Hematopoietic multipotent progenitor cell treated with erythropoietin and hydrocortisone succinate and interleukin-3 and kit ligand, for 8 days (in vitro differentiated cells): Measurements from ENCODE around the gene LIN7C.

ENCODE experiments used
- DNase-seq: peaks from one replicate; pipeline ENCODE4 v3.0.0-alpha.2; 2015

The LIN7C gene

DNA sequence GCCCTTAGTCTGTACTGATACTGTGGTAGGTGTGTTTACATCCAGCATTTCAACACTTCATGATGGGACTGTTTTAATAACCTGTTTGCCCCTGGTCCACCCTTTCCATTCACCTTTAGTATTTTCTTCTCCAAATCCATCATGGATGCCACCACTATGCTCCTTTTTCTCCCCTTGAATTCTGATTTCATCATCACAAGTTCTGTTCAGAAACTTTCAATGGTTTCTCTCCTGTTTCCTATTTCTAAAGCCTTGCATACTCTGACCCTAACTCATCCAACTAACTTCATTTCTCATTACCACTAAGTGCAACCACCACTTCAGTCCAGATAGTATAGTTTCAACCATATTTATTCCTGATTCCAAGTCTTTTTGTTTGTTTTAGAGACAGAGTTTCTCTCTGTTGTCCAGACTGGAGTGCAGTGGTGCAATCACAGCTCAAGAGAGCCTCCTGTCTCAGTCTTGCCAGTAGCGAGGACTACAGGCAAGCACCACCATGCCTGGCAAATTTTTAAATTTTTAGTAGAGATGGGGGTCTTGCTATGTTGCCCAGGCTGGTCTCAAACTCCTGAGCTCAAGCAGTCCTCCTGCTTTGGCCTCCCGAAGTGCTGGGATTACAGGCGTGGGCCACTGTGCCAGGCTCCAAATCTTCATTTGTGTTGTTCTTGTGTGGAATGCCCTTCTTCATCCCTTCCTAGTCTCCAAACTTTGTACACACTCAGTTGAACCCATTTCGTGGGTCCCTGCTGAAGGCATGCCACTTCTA, 1.2 kb upstream of the LIN7C start:
- peak; percentile 4 for DNase-seq

GRCh38 chr11:27505781-27506180, 788 bp downstream of the LIN7C start:
- DNase-seq: peak; percentile 7

GRCh38 chr11:27504205-27504604, 2.4 kb downstream of the LIN7C start:
- DNase-seq: no peak

DNA sequence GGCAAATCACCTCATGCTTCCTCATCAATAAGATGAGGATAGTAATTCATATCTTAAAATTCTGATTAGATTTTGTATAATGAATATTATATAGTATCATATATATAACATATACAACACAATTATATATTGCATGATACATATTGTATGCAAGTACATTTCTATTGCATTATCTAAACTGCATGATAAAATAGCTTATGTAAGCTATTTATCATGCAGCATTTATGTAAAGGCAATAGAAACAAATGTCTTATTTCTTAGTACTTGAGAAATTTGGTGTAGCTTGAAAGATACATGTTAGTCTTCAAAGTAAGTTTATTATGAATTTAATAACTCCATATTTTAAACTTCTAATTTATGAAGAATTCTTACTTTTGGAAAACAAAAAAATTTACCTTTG, 5.5 kb downstream of the LIN7C start:
- DNase-seq: no peak

DNA sequence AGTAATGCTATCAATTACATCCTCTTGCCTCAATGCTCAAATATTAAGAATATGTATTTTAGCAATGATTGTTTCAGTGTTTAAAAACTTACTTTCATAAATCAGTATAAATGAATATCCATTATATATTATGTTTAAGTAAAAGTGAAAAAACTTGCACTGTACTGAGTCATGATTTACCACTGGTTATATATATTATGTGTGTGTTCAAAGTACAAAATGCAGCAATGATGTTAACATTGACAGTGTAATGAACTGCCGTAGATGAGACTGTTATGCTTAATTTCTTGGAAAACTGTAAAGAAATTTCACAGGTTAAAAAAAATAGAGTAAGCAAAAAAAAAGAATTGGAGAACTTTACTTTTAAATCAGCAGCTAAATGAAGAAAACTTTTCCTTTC, 8.7 kb downstream of the LIN7C start:
- DNase-seq: no peak

- DNase-seq: peak; percentile 62
These were observed 9.2 kb downstream of the LIN7C start for GRCh38 chr11:27497284-27497866.

- DNase-seq: no peak
These were observed 10.1 kb downstream of the LIN7C start for GRCh38 chr11:27496461-27496860.

GRCh38 chr11:27495710-27496300, 10.8 kb downstream of the LIN7C start:
- no peak for DNase-seq

- no peak for DNase-seq
These were observed 17.5 kb downstream of the LIN7C start for GRCh38 chr11:27489092-27489491.

GRCh38 chr11:27487706-27488105, 18.9 kb downstream of the LIN7C start:
- DNase-seq: no peak

DNA sequence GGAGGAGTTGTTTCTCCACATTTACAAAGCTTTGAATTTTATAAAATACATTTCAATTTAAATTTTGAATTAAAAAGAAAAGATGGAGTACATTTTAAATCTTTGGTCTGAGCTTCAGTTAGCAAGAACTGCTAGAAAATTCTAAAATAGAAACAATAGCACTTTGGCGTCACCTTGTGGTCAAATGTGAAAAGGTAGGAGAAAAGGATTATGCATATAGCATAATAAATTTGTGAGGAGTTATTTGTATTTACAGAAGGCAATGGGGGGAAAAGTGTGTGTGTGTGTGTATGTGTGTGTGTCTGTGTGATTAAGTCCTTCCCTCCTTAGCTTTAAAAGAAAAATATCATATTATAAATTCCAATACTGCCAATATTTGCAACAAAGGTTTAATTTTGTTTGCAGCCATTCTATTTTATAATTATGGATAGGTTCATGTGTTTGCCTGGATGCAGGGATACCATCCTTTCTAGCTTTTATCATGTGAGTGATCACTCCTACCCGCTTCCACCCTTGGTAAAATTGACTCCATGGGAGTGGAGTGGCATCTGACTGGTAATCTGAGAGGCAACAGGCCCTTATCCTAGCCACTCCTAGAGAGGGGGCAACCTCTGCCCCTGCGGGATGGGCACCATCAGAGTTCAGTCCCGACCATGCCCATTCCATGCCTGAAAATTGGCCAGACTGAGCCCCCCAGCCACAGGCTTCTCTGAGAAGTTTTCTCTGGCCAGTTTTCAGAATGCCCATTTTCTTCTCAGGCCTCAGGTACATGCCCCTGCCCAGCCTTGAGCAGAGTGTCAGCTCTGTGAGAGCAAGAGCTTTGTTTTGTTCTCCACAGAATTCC, 20.4 kb downstream of the LIN7C start:
- peak; percentile 83 for DNase-seq

GRCh38 chr11:27482793-27483192, 23.8 kb downstream of the LIN7C start:
- no peak for DNase-seq

DNA sequence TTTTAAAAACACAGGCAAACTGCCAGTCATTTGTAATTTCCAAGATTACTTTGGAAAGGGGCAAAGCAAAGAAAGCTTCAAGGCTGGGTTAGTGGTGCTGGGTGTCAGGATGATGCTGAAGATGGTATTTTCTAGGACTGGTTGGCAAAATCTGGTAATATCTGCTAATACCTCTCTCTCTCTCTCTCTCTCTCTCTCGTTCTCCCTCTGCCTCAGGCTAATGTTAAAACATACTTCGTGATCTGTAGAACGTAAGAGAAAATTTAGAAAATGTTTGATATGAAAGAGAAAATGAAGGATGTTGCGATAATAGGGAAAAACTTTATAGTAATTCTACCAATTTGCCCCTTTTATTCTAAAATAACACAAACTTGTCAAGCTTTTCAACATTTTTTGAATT, 24.6 kb downstream of the LIN7C start:
- DNase-seq: no peak

DNA sequence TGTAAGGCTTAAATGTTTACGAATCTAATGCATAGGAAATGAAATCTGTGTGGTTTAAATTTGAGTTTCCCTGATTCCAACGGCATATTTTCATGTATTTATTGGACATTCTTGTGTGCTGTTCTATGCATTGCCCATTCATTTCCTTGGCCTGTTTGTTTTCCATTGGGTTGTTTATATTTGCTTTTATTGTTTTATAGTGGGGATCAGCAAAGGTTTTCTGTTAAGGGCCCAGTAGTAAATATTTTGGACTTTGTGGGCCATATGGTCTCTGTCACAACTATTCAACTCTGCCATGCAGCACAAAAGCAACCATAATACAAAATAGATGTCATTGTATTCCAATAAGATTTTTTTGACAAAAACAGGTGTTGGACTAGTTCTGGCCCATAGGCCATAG, 28.7 kb downstream of the LIN7C start:
- no peak for DNase-seq

GRCh38 chr11:27477243-27477642, 29.3 kb downstream of the LIN7C start:
- no peak for DNase-seq

GRCh38 chr11:27475622-27476021, 30.9 kb downstream of the LIN7C start:
- DNase-seq: no peak

GRCh38 chr11:27473017-27473406, 33.6 kb downstream of the LIN7C start:
- DNase-seq: no peak

DNA sequence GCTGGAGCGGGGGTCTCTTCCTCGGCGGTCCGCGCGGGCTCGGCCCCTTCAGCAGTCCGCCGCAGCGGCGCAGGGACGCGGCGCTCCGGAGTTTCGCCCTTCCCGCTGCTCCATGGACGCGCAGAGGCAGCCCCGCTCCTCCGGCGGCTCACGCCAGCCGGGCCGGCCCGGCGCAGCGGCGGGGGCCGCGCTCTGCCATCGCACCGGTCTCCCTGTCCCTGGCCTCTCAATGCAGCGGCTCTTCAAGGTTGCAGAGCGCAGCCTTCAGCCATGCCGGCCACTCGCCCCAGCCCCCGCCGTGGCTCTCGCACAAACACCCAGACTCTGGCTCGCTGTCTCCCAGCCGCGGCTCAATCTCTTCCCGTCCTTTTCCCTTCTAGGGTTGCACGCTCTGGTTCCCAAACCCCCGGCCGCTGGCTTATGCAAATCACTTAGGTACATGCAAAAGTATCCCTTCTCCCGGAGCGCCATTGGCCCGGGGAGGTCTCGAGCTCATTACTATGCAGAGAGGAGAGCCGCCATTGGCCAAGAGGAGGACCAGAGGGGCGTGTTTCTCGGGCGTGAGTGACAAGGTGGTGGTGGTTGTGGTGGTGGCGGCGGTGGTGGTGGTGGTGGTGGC, 34.1 kb downstream of the LIN7C start, which contains the start of gene LGR4:
LGR4 (minus strand) TSS at position 393 of the 619 bp plus-strand sequence. CDS start 488 bp downstream, outside the sequence.
- peak; percentile 93 for DNase-seq

DNA sequence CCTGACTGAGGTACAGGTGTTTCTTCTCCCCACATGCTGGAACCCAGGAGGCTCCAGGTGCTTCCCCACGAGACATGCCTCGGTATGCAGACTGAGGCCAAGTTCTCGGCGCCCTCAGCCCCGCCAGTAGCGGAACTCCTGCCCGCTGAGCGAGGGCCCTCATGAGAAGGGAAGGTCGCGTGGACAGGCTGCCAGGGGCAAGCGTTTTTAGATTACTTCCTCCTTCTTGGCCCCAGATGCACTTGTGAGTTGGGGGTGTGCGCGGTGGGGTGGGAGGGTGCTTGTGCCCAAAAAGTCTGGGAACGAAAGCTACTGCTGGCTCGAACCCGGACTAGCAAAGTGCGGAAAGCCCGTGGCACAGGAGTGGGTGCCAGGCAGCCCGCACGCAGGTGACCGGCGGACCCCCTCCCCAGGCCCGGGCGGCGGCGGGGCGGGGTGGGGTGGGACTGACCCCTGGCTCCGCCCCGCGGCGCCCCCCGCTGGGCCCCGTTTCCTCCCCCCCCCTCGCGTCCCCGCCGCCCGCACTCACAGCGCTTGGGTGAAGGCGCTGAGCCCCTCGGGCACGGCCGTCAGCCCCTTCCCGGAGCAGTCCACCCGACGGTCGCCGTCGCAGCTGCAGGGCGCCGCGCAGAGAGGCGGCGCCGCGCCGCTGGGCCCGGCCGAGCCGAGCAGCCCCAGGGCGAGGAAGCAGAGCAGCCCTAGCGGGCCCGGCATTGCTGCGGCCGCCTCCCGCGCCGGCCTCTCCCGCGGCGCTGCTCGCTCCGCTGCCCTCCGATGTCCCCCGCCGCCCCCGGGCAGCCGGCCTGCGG, 34.8 kb downstream of the LIN7C start:
- peak; percentile 14 for DNase-seq

GRCh38 chr11:27470826-27471588, 35.6 kb downstream of the LIN7C start:
- DNase-seq: peak; percentile 11

GRCh38 chr11:27470166-27470565, 36.4 kb downstream of the LIN7C start:
- no peak for DNase-seq
